ENCODE results near the gene RBMS1.

- no peak for TF ChIP-seq CTCF (IDR thresholded peaks at IDR 0.05; ENCODE audit: insufficient read depth, low read length)
- TF ChIP-seq POLR2AphosphoS5 (IDR thresholded peaks at IDR 0.05; ENCODE audit: low read depth), result no peak
- no peak for TF ChIP-seq GABPA (IDR thresholded peaks at IDR 0.05; ENCODE audit: low read depth)
These were observed 247.9 kb downstream of the RBMS1 start for GRCh38 chr2:160245614-160246155.

All from HL-60 (cell line).